H1 (cell line): Measurements from ENCODE around the gene PTPRE. TPM values are rescaled to one million over a fixed set of nuclear protein-coding genes. Genes with fewer than 3 reads are reported as not detected.

Experiments used
- CTCF ChIA-PET: fragments of 300-600 bp; sonication (Branson Sonifier 250); formaldehyde crosslinking; loops from one replicate; lab custom pipeline; 2021; ENCODE audit not compliant: partially characterized antibody; lab: Charles Lee
- POLR2A ChIA-PET: fragments of 300-600 bp; sonication (Branson Sonifier 250); formaldehyde crosslinking; loops from one replicate; lab custom pipeline; 2021; ENCODE audit warnings: inconsistent platforms; ENCODE audit not compliant: partially characterized antibody; lab: Charles Lee
- DNase-seq, 2 experiments: peaks; one replicate each; pipeline versions ENCODE4 v3.0.0 to v3.0.0-alpha.2; 2010 to 2022; ENCODE audit warnings: low spot score in 2 of 2, low read depth in 1 of 2, mixed read lengths in 1 of 2
- FAIRE-seq: peaks from 2 replicates; lab custom pipeline; 2011; peaks lifted over from hg19 to GRCh38; lab: Jason Lieb, UNC
- H2AFZ ChIP-seq: 2 replicates; pipeline ENCODE4 v1.8.1; 2012; ENCODE audit warnings: low read length, inconsistent platforms
- H2AK5ac ChIP-seq: 2 replicates; pipeline ENCODE4 v1.6.1; 2013; ENCODE audit warnings: low read depth, low read length
- H2BK120ac ChIP-seq: replicated peaks from 2 replicates; pipeline ENCODE3; 2013; ENCODE audit warnings: low read depth, low read length, inconsistent platforms
- H2BK12ac ChIP-seq: 2 replicates; pipeline ENCODE4 v1.6.1; 2013; ENCODE audit warnings: low read depth, low read length
- H2BK15ac ChIP-seq: 2 replicates; pipeline ENCODE4 v1.6.1; 2013; ENCODE audit warnings: low read length
- H2BK20ac ChIP-seq: 2 replicates; pipeline ENCODE4 v1.6.1; 2013; ENCODE audit warnings: low read length
- H2BK5ac ChIP-seq: 2 replicates; pipeline ENCODE4 v1.6.1; 2013; ENCODE audit warnings: low read depth, low read length
- H3K14ac ChIP-seq: 2 replicates; pipeline ENCODE4 v1.6.1; 2013; ENCODE audit warnings: inconsistent platforms; ENCODE audit not compliant: insufficient read length
- H3K18ac ChIP-seq: 2 replicates; pipeline ENCODE4 v1.6.1; 2013; ENCODE audit warnings: low read length; ENCODE audit errors: extremely low read depth
- H3K23ac ChIP-seq: 2 replicates; pipeline ENCODE4 v1.6.1; 2013; ENCODE audit warnings: inconsistent platforms; ENCODE audit not compliant: insufficient read length
- H3K23me2 ChIP-seq: 2 replicates; pipeline ENCODE4 v1.6.1; 2013; ENCODE audit warnings: low read depth, low read length
- H3K27ac ChIP-seq: 2 replicates; pipeline ENCODE4 v1.6.1; 2011; ENCODE audit warnings: low read depth, low read length, inconsistent platforms
- H3K27me3 ChIP-seq, 4 experiments: replicated peaks in 1 of 4; 1 replicate in 1 of 4; 2 replicates in 3 of 4; pipeline versions ENCODE4 v1.6.1 to v1.8.1; 2011 to 2013; ENCODE audit warnings: low read length in 3 of 4, mild to moderate bottlenecking in 3 of 4, inconsistent platforms in 2 of 4, mixed read lengths in 2 of 4, moderate library complexity in 1 of 4; ENCODE audit not compliant: control insufficient read depth in 3 of 4, insufficient read depth in 3 of 4; ENCODE audit errors: extremely low read depth in 1 of 4
- H3K36me3 ChIP-seq, 4 experiments: 2 replicates each; pipeline versions ENCODE4 v1.6.1 to v1.8.1; 2011 to 2013; ENCODE audit warnings: mild to moderate bottlenecking in 4 of 4, low read length in 3 of 4, moderate library complexity in 2 of 4, control low read depth in 1 of 4, inconsistent platforms in 1 of 4; ENCODE audit not compliant: insufficient read depth in 4 of 4, control insufficient read depth in 2 of 4
- H3K4ac ChIP-seq: replicated peaks from 2 replicates; pipeline ENCODE3; 2013; ENCODE audit warnings: low read length, low read depth, mixed read lengths, inconsistent platforms; ENCODE audit not compliant: insufficient read length
- H3K4me1 ChIP-seq, 4 experiments: replicated peaks in 1 of 4; 1 replicate in 1 of 4; 2 replicates in 3 of 4; pipeline versions ENCODE4 v1.6.1 to v1.8.1; 2011 to 2013; ENCODE audit warnings: low read length in 3 of 4, inconsistent platforms in 2 of 4, mixed read lengths in 1 of 4; ENCODE audit not compliant: insufficient read depth in 4 of 4, control insufficient read depth in 3 of 4
- H3K4me2 ChIP-seq, 2 experiments: 2 replicates each; pipeline versions ENCODE4 v1.6.1 to v1.8.1; 2011 to 2013; ENCODE audit warnings: low read depth in 2 of 2, low read length in 2 of 2, control low read depth in 1 of 2, inconsistent platforms in 1 of 2, mild to moderate bottlenecking in 1 of 2; ENCODE audit not compliant: insufficient read depth in 1 of 2
- H3K4me3 ChIP-seq, 4 experiments: fragments of 200-600, 300-600 bp in 1 of 4; sonication (generic), shearing (Covaris generic), sonication (Bioruptor Twin) in 1 of 4; 2 replicates each; pipeline versions ENCODE4 v1.5.1 to v1.8.1; 2011 to 2016; ENCODE audit warnings: low read length in 4 of 4, low read depth in 3 of 4, control low read depth in 2 of 4, inconsistent platforms in 2 of 4, mild to moderate bottlenecking in 2 of 4, mixed read lengths in 1 of 4, moderate library complexity in 1 of 4; ENCODE audit not compliant: insufficient read depth in 2 of 4; ENCODE audit errors: extremely low read depth in 1 of 4
- H3K56ac ChIP-seq: replicated peaks from 2 replicates; pipeline ENCODE3; 2013; ENCODE audit warnings: low read depth, mild to moderate bottlenecking, mixed read lengths, low read length, inconsistent platforms; ENCODE audit not compliant: insufficient read length
- H3K79me1 ChIP-seq: 2 replicates; pipeline ENCODE4 v1.6.1; 2013; ENCODE audit warnings: low read depth, low read length, control low read depth
- H3K79me2 ChIP-seq, 2 experiments: 2 replicates each; pipeline versions ENCODE4 v1.6.1 to v1.8.1; 2012 to 2013; ENCODE audit warnings: low read length in 2 of 2, mild to moderate bottlenecking in 2 of 2, inconsistent platforms in 1 of 2; ENCODE audit not compliant: insufficient read depth in 2 of 2, control insufficient read depth in 1 of 2
- H3K9ac ChIP-seq, 4 experiments: replicated peaks in 1 of 4; 1 replicate in 1 of 4; 2 replicates in 3 of 4; pipeline versions ENCODE4 v1.6.1 to v1.8.1; 2011 to 2013; ENCODE audit warnings: low read depth in 3 of 4, low read length in 3 of 4, control low read depth in 2 of 4, mild to moderate bottlenecking in 2 of 4, moderate library complexity in 2 of 4, inconsistent platforms in 1 of 4; ENCODE audit errors: extremely low read depth in 1 of 4
- H3K9me3 ChIP-seq, 2 experiments: 2 replicates each; pipeline versions ENCODE4 v1.6.1 to v1.8.1; 2012 to 2013; ENCODE audit warnings: mild to moderate bottlenecking in 2 of 2, moderate library complexity in 2 of 2, control low read depth in 1 of 2, inconsistent platforms in 1 of 2, low read depth in 1 of 2, low read length in 1 of 2, mixed read lengths in 1 of 2; ENCODE audit not compliant: insufficient read depth in 2 of 2
- H4K20me1 ChIP-seq, 2 experiments: replicated peaks in 1 of 2; 2 replicates each; pipeline versions ENCODE3 to v1.8.1; 2011 to 2013; ENCODE audit warnings: inconsistent platforms in 2 of 2, low read length in 2 of 2, mild to moderate bottlenecking in 1 of 2; ENCODE audit not compliant: insufficient read depth in 2 of 2, control insufficient read depth in 1 of 2
- H4K5ac ChIP-seq: 2 replicates; pipeline ENCODE4 v1.6.1; 2013; ENCODE audit warnings: low read length, low read depth, mixed read lengths, inconsistent platforms; ENCODE audit not compliant: insufficient read length
- H4K8ac ChIP-seq: 2 replicates; pipeline ENCODE4 v1.8.0; 2013; ENCODE audit warnings: mild to moderate bottlenecking, moderate library complexity, low read length, inconsistent platforms; ENCODE audit not compliant: insufficient read depth; ENCODE audit errors: extremely low read depth
- H4K91ac ChIP-seq: replicated peaks from 2 replicates; pipeline ENCODE3; 2013; ENCODE audit warnings: low read length, mixed read lengths, inconsistent platforms; ENCODE audit not compliant: insufficient read length
- HDAC2 ChIP-seq, 2 experiments: fragments of 300-600 bp in 1 of 2; sonication (generic) in 1 of 2; IDR thresholded peaks; 2 replicates each; pipeline ENCODE4 v1.6.1; 2011 to 2012; ENCODE audit warnings: low read depth in 2 of 2, low read length in 2 of 2, mild to moderate bottlenecking in 2 of 2, moderate library complexity in 2 of 2, borderline replicate concordance in 1 of 2, inconsistent platforms in 1 of 2
- KDM1A ChIP-seq: fragments of 200-600, 300-600 bp; sonication (generic); IDR thresholded peaks from 2 replicates; pipeline ENCODE4 v1.7.1; 2016; ENCODE audit warnings: mild to moderate bottlenecking, low read length, borderline replicate concordance
- POLR2A ChIP-seq, 2 experiments: IDR thresholded peaks; 1 replicate in 1 of 2; 2 replicates in 1 of 2; pipeline ENCODE4 v1.6.1; 2011; ENCODE audit warnings: low read depth in 2 of 2, low read length in 2 of 2, mild to moderate bottlenecking in 2 of 2; ENCODE audit errors: control extremely low read depth in 1 of 2
- RFX5 ChIP-seq: IDR thresholded peaks from 2 replicates; pipeline ENCODE4 v1.6.1; 2011; ENCODE audit warnings: low read depth, low read length, improper control_type of control experiment, borderline replicate concordance
- SAP30 ChIP-seq: fragments of 300-600 bp; sonication (generic); IDR thresholded peaks from 2 replicates; pipeline ENCODE4 v1.7.1; 2012; ENCODE audit warnings: low read length, moderate library complexity, mild to moderate bottlenecking, inconsistent platforms; ENCODE audit not compliant: insufficient read depth, insufficient replicate concordance
- TAF1 ChIP-seq: IDR thresholded peaks from 2 replicates; pipeline ENCODE4 v1.6.1; 2011; ENCODE audit warnings: mild to moderate bottlenecking, low read depth, low read length
- WGBS, 2 experiments: shearing (Covaris generic) in 1 of 2; methylation state at CpG; one replicate each; pipeline versions ENCODE4 v1.1.6 to v1.1.7; 2013 to 2015; ENCODE audit warnings: low lambda C conversion rate in 2 of 2, mixed read lengths in 2 of 2, inconsistent platforms in 1 of 2, low coverage in 1 of 2, missing lambda C conversion rate in 1 of 2; ENCODE audit not compliant: insufficient replicate concordance in 2 of 2, insufficient coverage in 1 of 2, insufficient read length in 1 of 2; ENCODE audit errors: extremely low coverage in 1 of 2, missing lambda C conversion rate in 1 of 2; 5-methylcytosine and 5-hydroxymethylcytosine counted together
- polyA plus RNA-seq, 7 experiments: library from polyadenylated mRNA; depleted of rRNA in 3 of 7; stranded (reverse) in 5 of 7; unstranded in 2 of 7; fragments of >200 nt in 5 of 7; fragments of 200-250 nt in 2 of 7; gene quantifications; 1 replicate in 5 of 7; 2 replicates in 1 of 7; 4 replicates in 1 of 7; pipeline versions ENCODE4 v1.2.1 to v1.2.3, GENCODE V29; 2011 to 2013; ENCODE audit warnings: missing spikeins in 2 of 7, mixed read lengths in 2 of 7
- total RNA-seq: library from RNA; stranded (reverse); fragmentation: NEBNext Ultra II Directional; extraction: Animal tissue kit (Norgen Biotek cat#: 25700); gene quantifications from 2 replicates; pipeline ENCODE4 v1.2.1, GENCODE V29; 2021

Gene PTPRE
- total and polyA plus RNA-seq, 2 of the 8 experiments (the other 6 are each of a cell fraction or from before 2014, with no cell fraction given): 0.33 to 0.54 TPM

- ChIA-PET POLR2A (no interaction called here), CTCF (interaction anchor here (0.8 to 1.6 kb wide), 7 partner anchors 11 to 162 kb away, joined by 3 to 7 read pairs (median 3); no protein-coding TSS in a partner anchor)
- no peak overlapping the region for H3K14ac ChIP-seq
- no peak overlapping the region for H3K4me3 ChIP-seq
- no peak overlapping the region for H2BK5ac ChIP-seq
- no peak overlapping the region for H4K5ac ChIP-seq
- DNase-seq: no peak
- H4K8ac ChIP-seq: no peak overlapping the region
- no peak overlapping the region for H2AFZ ChIP-seq
- no peak overlapping the region for H2BK15ac ChIP-seq
- no peak overlapping the region for H3K56ac ChIP-seq
- no peak overlapping the region for H3K18ac ChIP-seq
- no peak overlapping the region for H3K4me2 ChIP-seq
- no peak for FAIRE-seq
- H3K79me1 ChIP-seq: no peaks in the 10 kb centered on the region
- no peaks in the 10 kb centered on the region for H3K36me3 ChIP-seq
- H2BK20ac ChIP-seq: no peak overlapping the region
- H3K23ac ChIP-seq: no peak overlapping the region
- H3K79me2 ChIP-seq: no peaks in the 10 kb centered on the region
- no peak overlapping the region for H2BK12ac ChIP-seq
- H3K27me3 ChIP-seq: no peaks in the 10 kb centered on the region
- no peak overlapping the region for H3K4ac ChIP-seq
- H3K27ac ChIP-seq: no peak overlapping the region
- H2BK120ac ChIP-seq: no peak overlapping the region
- no peaks in the 10 kb centered on the region for H4K20me1 ChIP-seq
- no peak overlapping the region for H3K9ac ChIP-seq
- TF ChIP-seq SAP30: no peak
- TF ChIP-seq TAF1: no peak
- TF ChIP-seq RFX5: no peak
- TF ChIP-seq HDAC2 (IDR thresholded peaks at IDR 0.05; ENCODE audit: borderline replicate concordance in 1 of 2, low read depth in 2 of 2, low read length in 2 of 2): no peak
- no peak for TF ChIP-seq KDM1A
- TF ChIP-seq POLR2A (IDR thresholded peaks at IDR 0.05; ENCODE audit: control extremely low read depth in 1 of 2, low read depth in 2 of 2, low read length in 2 of 2): no peak
- 93% methylated on average over 15 of the region's 15 CpGs; no CpG with 5 or more reads in 1 of the 2 experiments for WGBS, 2 experiments
- no peaks in the 10 kb centered on the region for H3K23me2 ChIP-seq
- no peak overlapping the region for H2AK5ac ChIP-seq
- 0 out of 7 replicates have a peak, but pooled peaks cover 0 to 3% (median 0%) of the 10 kb centered on the region in 4 experiments for H3K4me1 ChIP-seq
- no peaks in the 10 kb centered on the region for H3K9me3 ChIP-seq
- H4K91ac ChIP-seq: no peak overlapping the region
Measured at GRCh38 chr10:127932521-127933270, 25.8 kb downstream of the PTPRE start.
